ENCODE results near the gene GALK1.

GALK1 gene

GRCh38 chr17:75748706-75749105 lies 16.3 kb downstream of the GALK1 start:
- DNase-seq = no peak

GRCh38 chr17:75743625-75744206 lies 21.3 kb downstream of the GALK1 start:
- DNase-seq = no peak

GRCh38 chr17:75742337-75742736 lies 22.7 kb downstream of the GALK1 start:
- DNase-seq = no peak

- DNase-seq = no peak
These were observed 24.3 kb downstream of the GALK1 start for GRCh38 chr17:75740631-75741077.

GRCh38 chr17:75740215-75740614 lies 24.8 kb downstream of the GALK1 start:
- DNase-seq = no peak

- no peak for DNase-seq
These were observed 25.2 kb downstream of the GALK1 start for GRCh38 chr17:75739801-75740200.

GRCh38 chr17:75739174-75739573 lies 25.8 kb downstream of the GALK1 start:
- DNase-seq = no peak

- DNase-seq = no peak
These were observed 26.7 kb downstream of the GALK1 start for GRCh38 chr17:75738218-75738802.

GRCh38 chr17:75737133-75737962 lies 27.6 kb downstream of the GALK1 start:
- no peak for DNase-seq

GRCh38 chr17:75736173-75736835 lies 28.7 kb downstream of the GALK1 start:
- no peak for DNase-seq

GRCh38 chr17:75734674-75735294 lies 30.2 kb downstream of the GALK1 start:
- no peak for DNase-seq

GRCh38 chr17:75733471-75733870 lies 31.5 kb downstream of the GALK1 start:
- no peak for DNase-seq

- DNase-seq = no peak
These were observed 33.1 kb downstream of the GALK1 start for GRCh38 chr17:75731716-75732498.

- no peak for DNase-seq
These were observed 33.8 kb downstream of the GALK1 start for GRCh38 chr17:75731086-75731715.

GRCh38 chr17:75730065-75730464 lies 34.9 kb downstream of the GALK1 start:
- no peak for DNase-seq

GRCh38 chr17:75729351-75729750 lies 35.6 kb downstream of the GALK1 start:
- no peak for DNase-seq

- no peak for DNase-seq
These were observed 37.6 kb downstream of the GALK1 start for GRCh38 chr17:75727391-75727790.

GRCh38 chr17:75725504-75725903 lies 39.5 kb downstream of the GALK1 start:
- DNase-seq = no peak

- no peak for DNase-seq
These were observed 40.7 kb downstream of the GALK1 start for GRCh38 chr17:75724016-75725003.

- DNase-seq = no peak
These were observed 41.6 kb downstream of the GALK1 start for GRCh38 chr17:75723171-75723930.
